Stromal cell of bone marrow (primary cell): ENCODE measurements around the gene TAF4.
"Not testable (repeated sequence)": the region's sequence is repeated elsewhere in the genome, so short reads cannot be mapped to it uniquely, and the experiment has no call there.

Source experiments
- DNase-seq: peaks from one replicate; pipeline ENCODE4 v3.0.0-alpha.2; 2012; ENCODE audit warnings: low read depth

TAF4 gene

GRCh38 chr20:62001178-62001715, 64.4 kb downstream of the TAF4 start:
- no peak for DNase-seq

DNA sequence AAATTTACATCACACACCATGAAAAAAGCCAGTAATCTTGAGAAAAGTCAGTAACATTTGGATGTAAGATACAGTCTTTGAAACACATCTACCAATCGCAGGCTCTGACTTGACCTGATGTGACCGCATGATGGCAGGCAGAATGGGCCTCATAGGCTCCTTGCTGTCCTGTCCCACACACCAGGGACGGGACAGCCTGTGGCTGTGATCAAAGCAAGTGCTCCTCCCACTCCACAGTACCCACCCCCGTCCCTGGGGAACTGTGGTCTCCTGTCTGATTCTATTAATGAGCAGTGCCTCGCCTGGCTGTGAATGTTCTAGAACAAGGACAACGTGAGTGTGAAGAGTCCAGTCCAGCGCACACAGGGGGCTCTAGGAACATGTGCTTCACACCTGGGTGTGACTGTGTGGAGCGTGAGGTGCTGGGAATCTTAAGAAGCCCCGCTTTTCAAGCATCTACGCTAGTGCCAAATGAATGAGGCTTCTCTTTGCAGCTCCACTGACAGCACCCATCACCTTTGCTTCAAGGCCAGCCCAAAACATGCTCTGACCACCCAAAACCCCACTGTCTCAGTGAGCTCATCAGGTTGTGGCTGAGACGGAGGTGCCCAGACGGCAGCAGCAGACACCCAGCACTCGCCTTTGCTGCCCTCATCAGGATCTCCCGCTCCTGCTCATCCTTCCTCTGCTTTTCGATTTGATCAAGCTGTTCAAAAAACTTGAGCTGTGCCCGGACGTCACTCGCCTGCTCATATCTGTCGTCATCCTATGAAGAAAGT, 67.1 kb downstream of the TAF4 start:
- no peak for DNase-seq

DNA sequence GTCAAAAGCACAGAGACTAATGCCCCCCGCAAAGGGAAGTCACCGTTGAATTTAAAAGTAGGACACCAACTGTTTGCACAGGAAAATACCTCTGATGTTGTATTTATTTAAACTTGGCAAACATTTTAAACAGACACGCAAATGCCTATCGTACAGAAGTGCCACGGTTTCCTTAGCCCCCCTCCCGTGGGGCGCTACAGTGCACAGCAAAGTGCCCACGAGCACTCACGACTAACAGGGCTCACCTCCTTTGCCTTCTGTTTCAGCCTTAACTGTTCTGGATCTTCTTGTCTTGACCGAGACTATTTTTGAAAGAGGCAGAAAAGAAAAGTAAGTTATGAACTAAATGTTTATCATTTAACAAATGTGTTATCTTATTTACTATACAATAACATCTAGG, 67.8 kb downstream of the TAF4 start:
- no peak for DNase-seq

GRCh38 chr20:61997372-61997771, 68.3 kb downstream of the TAF4 start:
- no peak for DNase-seq

GRCh38 chr20:61994546-61994945, 71.1 kb downstream of the TAF4 start:
- DNase-seq: no peak

- no peak for DNase-seq
Measured at GRCh38 chr20:61993058-61993457, 72.6 kb downstream of the TAF4 start.

DNA sequence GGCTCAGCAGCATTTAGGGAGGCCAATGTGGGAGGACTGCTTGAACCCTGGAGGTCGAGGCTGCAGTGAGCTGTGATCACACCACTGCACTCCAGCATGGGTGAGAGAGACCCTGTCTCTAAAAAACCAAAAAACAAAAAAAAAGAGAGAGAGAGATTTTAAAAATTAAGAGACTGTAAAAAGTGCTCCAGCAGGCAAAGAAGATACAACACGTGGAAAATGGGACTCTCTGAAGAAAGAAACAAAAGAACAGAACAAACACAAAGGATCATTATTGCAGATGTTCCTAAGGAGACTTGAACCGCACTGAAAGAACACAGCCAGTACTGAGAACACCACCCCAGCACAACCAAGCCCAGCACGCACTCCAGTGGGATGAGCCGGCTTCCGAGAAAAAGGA, 74.2 kb downstream of the TAF4 start:
- DNase-seq: no peak

DNA sequence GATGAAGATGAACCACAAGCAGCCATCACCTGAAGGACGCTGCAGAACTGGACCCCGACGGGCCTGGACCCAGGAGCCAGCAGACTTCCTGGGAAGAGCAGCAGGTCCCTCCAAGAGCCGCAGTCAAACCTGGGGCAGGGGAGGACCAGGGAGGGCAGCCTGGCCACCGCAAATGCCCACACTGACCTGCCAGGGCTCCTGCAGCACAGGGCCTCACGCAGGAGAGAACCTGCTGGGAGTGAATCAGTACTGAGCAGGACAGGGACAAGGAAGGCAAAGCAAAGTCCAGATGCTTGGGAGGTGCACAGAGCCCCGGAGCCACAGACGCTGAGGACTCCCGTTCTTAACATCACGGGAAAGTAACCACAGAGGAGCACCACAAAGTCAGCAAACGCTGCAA, 75.2 kb downstream of the TAF4 start:
- no peak for DNase-seq

DNA sequence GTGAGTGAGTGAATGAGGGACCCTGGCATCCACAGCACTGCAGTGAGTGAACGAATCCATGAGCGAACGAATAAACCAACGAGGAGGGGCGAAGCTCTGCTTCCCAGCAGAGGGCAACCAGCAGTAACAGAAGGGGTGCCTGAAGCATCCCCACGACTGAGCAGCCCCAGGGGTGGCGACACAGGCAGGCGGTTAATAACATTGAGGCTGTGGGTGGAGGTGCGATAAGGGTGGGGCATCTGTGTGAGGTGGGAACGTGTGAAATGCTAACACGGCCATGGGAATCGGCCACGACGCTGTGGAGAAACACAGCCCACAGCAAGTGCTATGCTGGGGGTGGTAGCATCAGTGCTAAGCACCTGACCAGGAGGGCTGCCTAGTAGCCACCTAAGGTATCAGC, 75.9 kb downstream of the TAF4 start:
- DNase-seq: no peak

GRCh38 chr20:61988665-61989064, 77.0 kb downstream of the TAF4 start:
- DNase-seq: no peak

DNA sequence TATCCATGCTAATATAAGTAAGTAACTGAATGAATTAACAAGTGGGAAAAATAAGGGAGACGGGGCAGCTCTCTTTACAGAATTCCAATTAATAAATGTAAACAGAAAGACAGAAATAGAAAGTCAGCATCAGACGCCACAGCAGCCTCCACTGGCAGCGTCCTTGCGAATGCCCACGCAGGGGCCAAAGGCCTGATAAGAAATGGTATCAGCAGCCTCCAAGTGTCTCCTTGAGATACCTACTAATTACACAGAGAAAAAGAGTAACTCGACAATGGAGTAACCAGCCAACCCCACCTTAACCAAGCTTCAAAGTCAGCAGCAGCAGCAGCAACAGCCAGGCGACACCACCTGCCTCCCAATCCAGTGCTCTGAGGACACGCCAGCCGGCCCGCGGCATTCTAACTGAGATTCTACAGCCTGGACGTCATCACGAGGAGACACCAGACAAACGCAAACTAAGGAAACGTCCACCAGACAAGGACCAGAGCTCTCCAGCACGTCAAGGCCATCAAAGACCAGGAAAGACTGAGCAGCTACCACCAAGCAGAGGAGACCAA, 78.8 kb downstream of the TAF4 start:
- DNase-seq: no peak

- DNase-seq: no peak
Measured at GRCh38 chr20:61985096-61985495, 80.6 kb downstream of the TAF4 start.

DNA sequence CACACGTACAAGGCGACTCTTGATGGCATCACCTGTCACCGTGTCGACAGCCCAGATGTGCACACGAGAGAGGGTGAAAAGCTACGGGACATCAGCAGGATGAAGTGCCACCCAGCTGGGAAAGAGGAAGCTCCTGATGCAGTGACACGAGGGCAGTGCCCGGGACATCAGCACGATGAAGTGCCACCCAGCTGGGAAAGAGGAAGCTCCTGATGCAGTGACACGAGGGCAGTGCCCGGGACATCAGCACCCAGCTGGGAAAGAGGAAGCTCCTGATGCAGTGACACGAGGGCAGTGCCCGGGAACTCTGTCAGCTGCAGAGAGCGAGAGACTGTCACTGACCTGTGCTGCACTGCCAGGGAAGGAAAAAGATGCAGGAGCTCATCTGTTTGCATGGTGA, 81.2 kb downstream of the TAF4 start:
- not testable (repeated sequence) for DNase-seq

- DNase-seq: no peak
Measured at GRCh38 chr20:61983965-61984364, 81.7 kb downstream of the TAF4 start.

DNA sequence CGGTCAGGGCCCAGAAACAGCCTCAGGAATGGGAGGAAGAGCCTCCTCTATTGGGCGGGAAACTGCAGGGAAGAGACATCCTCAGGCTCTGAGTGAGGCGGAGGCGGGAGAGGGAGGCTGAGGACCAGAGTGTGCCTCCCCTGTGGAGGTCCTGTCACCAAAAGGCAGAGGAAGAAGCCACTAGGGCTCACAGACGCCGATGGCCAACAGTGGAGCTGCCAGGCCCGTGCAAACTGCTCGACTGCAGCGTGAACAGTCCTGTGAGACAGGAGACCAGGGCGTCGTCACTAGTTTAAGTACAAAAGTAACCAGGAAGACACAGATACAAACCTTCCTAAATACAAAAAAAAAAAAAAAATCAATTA, 82.7 kb downstream of the TAF4 start:
- DNase-seq: no peak

DNA sequence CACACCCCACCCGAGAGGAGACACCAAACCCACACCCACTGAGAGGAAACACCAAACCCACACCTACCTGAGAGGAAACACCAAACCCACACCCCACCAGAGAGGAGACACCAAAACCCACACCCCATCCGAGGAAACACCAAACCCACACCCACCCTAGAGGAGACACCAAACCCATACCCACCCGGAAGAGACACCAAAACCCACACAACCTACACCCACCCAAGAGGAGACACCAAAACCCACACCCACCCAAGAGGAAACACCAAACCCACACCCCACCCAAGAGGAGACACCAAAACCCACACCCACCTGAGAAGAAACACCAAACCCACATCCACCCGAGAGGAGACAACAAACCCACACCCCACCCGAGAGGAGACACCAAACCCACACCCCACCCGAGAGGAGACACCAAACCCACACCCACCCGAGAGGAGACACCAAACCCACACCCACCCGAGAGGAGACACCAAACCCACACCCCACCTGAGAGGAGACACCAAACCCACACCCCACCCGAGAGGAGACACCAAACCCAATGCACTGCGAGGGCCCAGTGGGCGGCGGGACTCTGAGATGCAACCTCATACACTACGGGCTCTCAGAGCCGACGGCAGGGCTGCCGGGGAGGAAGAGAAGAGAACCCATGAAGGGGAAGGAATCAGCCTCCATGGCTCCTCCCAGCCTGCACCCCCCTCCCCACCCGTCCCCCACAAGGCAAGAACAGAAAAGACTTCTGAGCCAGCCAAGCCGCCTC, 83.3 kb downstream of the TAF4 start:
- DNase-seq: no peak

DNA sequence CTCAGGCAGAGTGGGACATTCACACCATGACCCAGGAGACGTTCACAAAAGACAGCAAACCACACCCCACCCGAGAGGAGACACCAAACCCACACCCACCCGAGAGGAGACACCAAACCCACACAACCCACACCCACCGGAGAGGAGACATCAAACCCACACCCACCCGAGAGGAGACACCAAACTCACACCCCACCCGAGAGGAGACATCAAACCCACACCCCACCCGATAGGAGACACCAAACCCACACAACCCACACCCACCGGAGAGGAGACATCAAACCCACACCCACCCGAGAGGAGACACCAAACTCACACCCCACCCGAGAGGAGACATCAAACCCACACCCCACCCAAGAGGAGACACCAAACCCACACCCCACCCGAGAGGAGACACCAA, 84.0 kb downstream of the TAF4 start:
- DNase-seq: not testable (repeated sequence)

DNA sequence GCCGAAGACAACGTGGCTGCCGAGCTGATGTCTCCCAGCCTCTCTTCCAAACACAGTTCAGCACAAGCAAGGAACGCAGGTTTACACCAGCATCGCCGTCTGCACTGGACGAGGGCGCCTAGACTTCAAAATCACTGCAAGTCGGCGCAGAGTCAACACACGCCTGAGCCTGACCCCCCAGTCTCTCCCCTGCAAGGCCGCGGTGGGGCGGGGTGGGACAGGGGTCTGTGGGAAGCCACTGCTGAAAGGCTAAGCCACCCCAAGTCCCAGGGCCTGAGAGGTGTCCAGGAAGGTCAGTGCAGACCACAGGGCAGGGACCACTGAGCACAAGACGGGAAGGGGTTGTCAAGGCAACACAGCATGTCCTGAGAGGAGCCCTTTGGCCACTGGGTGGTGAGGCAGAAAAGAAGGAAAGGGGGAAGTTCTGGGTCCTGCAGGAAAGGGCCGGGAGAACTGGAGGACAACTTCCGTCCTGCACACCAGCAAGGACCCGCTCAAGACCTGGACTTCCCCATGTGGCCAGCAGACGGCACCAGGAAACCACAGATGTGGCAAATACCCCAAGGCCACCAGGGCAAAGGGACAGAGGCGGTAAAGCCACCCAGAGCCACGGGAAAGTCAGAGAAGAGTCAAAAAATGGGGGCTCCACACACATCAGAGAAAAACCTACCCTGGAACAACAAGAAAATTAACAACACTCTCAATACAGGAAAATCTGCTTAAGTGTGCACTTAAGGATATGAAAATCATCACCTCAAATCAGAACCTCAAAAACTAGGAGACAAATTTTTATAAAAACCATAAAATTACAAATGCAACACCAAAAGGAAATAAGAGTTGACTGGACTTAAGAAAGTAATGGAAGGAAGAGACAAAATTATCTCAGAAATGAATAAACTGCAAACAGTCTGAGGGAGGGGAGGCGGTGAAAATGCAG, 84.8 kb downstream of the TAF4 start:
- peak; percentile 7 for DNase-seq

DNA sequence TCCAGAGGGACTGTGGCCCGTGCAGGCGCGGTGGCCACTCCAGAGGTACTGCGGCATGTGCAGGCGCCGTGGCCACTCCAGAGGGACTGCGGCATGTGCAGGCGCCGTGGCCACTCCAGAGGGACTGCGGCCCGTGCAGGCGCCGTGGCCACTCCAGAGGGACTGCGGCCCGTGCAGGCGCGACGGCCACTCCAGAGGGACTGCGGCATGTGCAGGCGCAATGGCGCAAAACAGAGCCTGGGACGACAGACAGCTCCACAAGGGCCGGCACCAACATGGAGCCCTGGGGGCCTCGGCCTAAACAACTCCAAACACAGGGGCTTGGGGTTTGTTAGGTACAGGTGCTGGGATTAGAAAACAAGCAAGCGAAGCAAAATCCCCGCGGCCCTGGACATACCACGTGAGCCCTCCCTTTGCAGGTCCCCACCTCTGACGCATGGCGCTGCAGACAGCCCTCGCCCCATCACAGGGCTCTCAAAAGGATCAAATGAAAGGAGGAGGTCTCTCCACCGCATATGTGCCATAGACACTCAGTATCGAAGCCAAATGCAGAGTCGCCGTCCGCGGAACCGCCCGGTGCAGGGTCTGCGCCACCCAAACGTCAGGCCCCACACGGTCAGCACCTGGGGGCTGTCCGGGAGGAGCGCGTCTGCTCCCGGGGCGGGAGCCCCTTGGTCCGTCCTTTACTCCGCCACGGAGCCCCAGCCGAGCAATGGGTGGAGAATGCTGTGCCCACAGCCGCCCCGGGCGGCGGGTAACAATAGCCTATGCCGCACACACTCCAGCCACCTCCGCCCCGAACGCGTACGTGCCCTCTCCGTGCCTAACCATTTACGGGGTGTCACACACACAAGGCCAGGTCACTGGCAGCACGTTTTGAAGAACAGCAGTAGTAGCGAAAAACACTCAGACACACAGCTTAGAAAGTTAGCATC, 85.7 kb downstream of the TAF4 start:
- DNase-seq: no peak

DNA sequence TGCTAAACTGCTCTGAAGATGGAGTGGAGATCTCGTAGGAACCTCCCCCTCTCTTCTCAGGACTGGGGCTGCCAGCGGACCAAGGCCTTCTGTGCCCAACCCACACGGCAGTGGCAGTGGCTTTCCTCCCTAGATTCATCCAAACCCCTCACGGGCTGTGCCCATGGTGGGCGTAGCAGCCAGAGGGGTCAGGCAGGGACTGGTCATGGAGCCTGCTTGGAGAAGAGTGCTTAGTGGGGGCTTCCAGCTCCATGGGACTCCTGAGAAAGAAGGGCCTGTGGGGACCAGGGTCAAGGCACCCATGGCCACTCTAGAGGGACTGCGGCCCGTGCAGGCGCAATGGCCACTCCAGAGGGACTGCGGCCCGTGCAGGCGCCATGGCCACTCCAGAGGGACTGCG, 86.6 kb downstream of the TAF4 start:
- DNase-seq: no peak

- no peak for DNase-seq
Measured at GRCh38 chr20:61978491-61978890, 87.2 kb downstream of the TAF4 start.
